GM12864 (cell line): Measurements from ENCODE around the gene CPAMD8.
"Not testable (repeated sequence)": the region's sequence is repeated elsewhere in the genome, so short reads cannot be mapped to it uniquely, and the experiment has no call there.

ENCODE experiments used
- DNase-seq: peaks from one replicate; pipeline ENCODE4 v3.0.0-alpha.2; 2011; ENCODE audit warnings: low read depth
- H3K4me3 ChIP-seq: 2 replicates; pipeline ENCODE4 v1.5.1; 2011; ENCODE audit warnings: mild to moderate bottlenecking, low read depth, low read length, control low read depth
- CTCF ChIP-seq: IDR thresholded peaks from 2 replicates; pipeline ENCODE4 v1.5.1; 2011; ENCODE audit warnings: low read depth, mild to moderate bottlenecking, moderate library complexity, low read length, control low read depth, inconsistent platforms; ENCODE audit errors: missing control alignments

Gene CPAMD8

DNA sequence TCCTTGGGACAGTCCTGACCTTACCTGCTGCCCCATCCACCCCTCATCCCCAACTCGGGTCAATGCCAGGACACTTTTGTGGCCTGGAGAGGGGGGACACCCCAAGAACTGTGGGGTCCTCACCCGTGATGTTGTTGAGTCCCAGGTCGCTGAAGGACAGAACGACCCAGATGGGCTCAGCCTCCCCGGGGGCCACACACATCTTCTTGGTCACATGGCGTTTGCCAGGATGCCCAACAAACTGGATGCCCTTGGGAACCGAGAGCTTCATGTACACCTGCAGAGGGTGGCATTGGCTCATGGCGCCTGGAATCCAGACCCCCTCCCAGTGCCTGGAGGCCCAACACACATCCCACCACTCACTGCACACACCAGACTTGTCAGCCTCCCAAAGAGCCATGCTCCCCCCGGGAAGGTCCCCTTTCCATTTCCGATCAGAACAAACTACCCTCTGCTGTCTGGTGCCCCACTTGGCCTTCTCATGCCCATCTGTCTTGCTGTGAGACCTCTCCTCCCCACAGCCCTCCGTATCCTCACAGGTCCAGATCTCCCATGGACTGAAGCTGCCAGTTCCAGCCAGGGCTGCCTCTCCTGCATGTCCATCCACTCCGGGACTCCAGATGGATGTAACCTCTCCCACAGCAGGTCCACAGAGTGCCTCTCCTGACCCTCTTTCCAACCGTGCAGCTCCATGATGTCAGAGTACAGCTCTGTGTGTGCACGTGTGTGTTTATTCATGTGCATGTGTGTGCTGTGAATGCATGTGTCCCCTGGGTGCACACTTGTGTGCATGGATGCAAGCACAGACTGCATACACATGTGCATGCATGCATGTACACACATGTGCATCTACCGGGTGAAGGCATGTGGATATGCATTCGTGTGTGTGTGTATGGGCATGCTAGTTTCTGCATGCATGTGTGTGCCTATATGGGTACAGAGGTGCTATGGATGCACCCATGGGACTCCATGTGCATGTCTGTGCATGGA lies 79.4 kb downstream of the CPAMD8 start:
- TF ChIP-seq CTCF: no peak
- no peak for DNase-seq
- no peak overlapping the region for H3K4me3 ChIP-seq

GRCh38 chr19:16945762-16946465 lies 80.7 kb downstream of the CPAMD8 start:
- no peak for DNase-seq
- TF ChIP-seq CTCF: no peak
- H3K4me3 ChIP-seq: no peak overlapping the region

DNA sequence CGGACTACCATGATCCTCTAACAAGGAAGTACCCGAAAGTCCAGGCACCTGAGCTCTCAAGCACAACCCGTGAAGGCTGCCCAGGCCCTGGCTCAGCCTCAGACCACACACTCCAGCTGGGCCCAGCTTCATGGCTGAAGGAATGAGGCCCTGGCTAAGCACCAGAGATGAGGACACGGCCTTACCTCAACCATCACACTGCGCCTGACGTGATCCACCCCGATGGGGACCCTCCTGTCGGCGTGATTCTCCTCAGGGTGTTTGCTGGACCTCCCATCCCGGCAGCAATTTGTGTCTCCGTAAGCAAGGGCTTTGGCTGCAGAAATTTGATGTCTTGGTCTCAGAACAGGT lies 81.3 kb downstream of the CPAMD8 start:
- no peak overlapping the region for H3K4me3 ChIP-seq
- no peak for TF ChIP-seq CTCF

GRCh38 chr19:16944626-16945363 lies 81.8 kb downstream of the CPAMD8 start:
- H3K4me3 ChIP-seq: no peak overlapping the region
- no peak for DNase-seq
- no peak for TF ChIP-seq CTCF

More for the DNA sequence above, 81.3 kb downstream of the CPAMD8 start:
- DNase-seq: no peak

GRCh38 chr19:16943942-16944625 lies 82.5 kb downstream of the CPAMD8 start:
- TF ChIP-seq CTCF: no peak
- no peak overlapping the region for H3K4me3 ChIP-seq
- DNase-seq: no peak

DNA sequence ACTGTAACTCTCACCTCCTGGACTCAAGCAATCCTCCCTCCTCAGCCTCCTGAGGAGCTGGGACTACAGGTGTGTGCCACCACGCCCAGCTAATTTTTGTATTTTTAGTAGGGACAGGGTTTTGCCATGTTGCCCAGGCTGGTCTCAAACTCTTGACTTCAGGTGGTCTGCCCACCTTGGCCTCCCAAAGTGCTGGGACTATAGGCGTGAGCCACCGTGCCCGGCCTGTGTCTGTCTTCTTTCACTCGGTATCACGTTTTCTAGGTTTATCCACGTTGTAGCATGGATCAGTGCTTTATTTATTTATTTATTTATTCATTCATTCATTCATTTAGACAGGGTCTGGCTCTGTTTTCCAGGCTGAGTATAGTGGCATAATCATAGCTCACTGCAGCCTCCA lies 83.5 kb downstream of the CPAMD8 start:
- not testable (repeated sequence) for H3K4me3 ChIP-seq, DNase-seq
